Stimulated activated CD8-positive, alpha-beta memory T cell treated with anti-CD3 and anti-CD28 coated beads, Interleukin-7, amount 100 ng/mL, for 4 hours (primary cell): ENCODE measurements around the gene PNPLA1.

Experiments used
- DNase-seq, 2 donors: peaks; one replicate each; pipeline ENCODE4 v3.0.0-alpha.2; 2020; ENCODE audit warnings: low read depth in 2 of 2

Gene PNPLA1

GRCh38 chr6:36355819-36356218 is 86.0 kb downstream of the PNPLA1 start:
- DNase-seq: no peak

- no peak for DNase-seq
These were observed 88.0 kb downstream of the PNPLA1 start for GRCh38 chr6:36357872-36358225.
